ENCODE data around the gene TNFSF13B.

TNFSF13B gene

DNA sequence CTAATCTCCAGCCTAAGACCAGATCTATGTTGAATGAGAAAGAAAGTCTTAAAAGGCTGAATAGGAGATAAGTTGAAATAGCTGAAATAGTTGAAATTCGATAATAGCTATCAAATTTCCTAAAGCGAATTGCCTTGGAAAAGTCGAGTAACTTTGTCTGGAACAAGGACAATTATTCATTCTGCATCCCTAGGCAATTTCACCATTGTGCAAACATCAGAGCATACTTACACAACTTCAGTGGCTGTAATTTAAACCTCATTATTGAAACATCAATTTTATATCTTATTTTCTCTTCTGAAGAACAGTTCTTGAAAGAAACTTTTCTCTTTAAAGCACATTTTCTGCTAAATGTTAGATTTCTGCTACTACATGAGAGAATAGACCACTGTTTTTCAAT is 13.6 kb downstream of the TNFSF13B start:
- H3K27ac ChIP-seq, result no peak overlapping the region
- TF ChIP-seq, protein P1, sequence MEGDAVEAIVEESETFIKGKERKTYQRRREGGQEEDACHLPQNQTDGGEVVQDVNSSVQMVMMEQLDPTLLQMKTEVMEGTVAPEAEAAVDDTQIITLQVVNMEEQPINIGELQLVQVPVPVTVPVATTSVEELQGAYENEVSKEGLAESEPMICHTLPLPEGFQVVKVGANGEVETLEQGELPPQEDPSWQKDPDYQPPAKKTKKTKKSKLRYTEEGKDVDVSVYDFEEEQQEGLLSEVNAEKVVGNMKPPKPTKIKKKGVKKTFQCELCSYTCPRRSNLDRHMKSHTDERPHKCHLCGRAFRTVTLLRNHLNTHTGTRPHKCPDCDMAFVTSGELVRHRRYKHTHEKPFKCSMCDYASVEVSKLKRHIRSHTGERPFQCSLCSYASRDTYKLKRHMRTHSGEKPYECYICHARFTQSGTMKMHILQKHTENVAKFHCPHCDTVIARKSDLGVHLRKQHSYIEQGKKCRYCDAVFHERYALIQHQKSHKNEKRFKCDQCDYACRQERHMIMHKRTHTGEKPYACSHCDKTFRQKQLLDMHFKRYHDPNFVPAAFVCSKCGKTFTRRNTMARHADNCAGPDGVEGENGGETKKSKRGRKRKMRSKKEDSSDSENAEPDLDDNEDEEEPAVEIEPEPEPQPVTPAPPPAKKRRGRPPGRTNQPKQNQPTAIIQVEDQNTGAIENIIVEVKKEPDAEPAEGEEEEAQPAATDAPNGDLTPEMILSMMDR (conservative IDR thresholded peaks at IDR 0.05), result no peak

DNA sequence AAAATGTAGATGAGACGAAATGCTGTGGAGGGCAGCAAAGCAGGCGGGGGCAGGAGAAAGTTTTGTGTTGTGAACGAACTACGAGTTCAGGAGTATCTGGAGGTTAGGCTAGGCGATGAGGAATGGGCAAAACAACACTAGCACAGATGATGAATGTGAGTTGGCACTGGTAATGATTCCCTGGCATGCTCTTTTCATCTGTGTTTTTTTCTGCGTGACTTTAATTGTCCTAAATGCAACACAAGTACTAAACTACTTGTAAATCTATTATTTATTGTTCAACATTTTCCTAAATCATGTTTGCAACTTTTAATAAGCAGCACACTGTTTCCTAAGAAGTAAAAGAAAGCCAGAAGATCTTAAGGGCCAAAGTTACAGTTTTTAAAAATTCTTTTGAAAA is 19.2 kb downstream of the TNFSF13B start:
- no peak overlapping the region for H3K27ac ChIP-seq
- TF ChIP-seq, protein P1 (conservative IDR thresholded peaks at IDR 0.05), result no peak

DNA sequence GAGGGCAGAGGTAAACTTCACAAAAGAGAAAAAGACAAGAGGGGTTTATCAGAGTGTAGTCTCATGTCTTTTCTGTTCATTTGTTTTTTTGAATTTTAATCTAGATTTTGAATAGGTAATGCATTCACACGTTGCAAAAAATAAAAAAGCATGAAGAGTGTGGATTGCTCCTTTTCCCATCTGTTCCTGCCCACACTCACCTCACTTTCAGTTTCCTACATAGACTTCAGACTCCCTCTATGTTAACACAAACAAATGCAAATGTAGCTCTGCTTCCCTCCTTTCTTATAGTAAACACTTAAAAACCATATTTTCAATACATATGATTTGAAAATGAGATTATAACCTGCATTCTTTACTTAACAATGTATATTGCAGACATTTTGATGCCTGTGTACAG is 20.3 kb downstream of the TNFSF13B start:
- H3K27ac ChIP-seq, result no peak overlapping the region
- TF ChIP-seq, protein P1 (conservative IDR thresholded peaks at IDR 0.05), result no peak

DNA sequence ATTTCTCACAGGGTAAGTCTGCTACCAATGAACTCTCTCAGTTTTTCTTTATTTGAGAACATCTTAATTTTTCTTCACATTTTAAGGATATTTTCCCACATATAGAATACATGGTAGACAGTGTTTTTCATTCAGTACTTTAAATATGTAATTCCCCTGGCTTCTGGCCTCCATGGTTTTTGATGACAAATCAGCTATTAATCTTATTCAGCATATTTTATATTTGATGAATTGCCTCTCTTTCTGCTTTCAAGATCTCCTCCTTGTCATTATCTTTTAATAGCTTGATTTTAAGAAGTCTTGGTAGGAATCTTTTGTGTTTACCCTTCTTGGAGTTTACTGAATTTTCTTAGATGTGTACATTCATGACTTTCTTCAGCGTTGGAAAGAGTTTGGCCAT is 27.6 kb downstream of the TNFSF13B start:
- TF ChIP-seq, protein P1 (conservative IDR thresholded peaks at IDR 0.05), result no peak
- H3K27ac ChIP-seq, result no peak overlapping the region

DNA sequence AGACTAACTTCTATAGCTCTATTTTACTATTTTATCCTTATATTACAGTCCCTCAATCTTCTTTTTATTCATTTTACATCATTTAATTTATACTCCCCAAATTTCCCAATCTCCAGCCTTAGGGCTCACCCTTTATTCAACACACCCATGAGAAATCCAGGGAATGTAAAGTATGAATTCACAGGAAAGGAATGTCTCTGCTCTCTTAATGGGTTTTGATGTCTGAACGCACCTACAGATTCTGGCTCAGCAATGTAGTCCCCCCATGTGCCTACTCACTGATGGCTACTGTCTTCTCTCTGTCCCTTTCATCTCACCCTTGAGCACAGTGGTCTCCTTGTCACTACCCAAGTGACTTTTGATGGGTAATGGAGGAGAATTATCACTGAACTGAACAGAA is 32.8 kb downstream of the TNFSF13B start:
- H3K27ac ChIP-seq, result no peak overlapping the region
- TF ChIP-seq, protein P1 (conservative IDR thresholded peaks at IDR 0.05), result no peak

DNA sequence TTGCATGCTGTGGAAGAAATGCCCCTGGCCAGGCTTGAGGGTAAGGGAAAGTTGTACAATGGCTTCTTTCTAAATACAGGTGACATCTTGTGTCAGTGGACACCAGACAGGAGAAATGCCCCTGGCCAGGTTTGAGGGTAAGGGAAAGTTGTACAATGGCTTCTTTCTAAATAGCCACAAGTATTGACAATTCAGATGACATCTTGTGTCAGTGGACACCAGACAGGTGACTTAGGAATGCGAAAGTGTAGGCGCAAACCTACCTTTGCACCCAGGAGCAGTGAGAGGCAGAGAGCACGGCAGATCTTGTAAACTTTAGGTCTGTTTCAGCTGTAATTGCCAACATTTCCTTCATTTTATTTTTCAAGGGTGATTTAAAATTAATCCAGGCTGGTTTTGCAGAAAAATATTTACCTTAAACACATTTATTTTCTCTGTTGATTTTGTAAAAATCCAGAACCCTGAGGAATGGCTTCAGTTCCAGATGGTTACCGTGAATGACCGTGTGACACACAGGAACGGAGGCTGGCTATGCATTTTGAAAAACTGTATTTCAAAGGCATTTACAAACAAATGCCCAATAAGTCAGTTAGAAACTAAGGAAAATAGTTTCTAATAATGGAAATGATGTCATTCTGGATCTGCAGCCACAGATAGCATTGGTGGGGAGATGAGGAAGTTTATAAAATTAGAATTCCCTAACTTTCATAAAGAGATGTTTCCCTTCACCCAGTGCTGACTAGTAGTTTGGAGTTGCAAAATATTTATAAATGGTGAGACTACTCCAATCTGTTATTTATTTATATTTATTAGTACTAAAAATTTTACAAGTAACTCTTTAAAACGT is 34.9 kb downstream of the TNFSF13B start:
- no peak overlapping the region for H3K27ac ChIP-seq
- TF ChIP-seq, protein P1 (conservative IDR thresholded peaks at IDR 0.05), result no peak

DNA sequence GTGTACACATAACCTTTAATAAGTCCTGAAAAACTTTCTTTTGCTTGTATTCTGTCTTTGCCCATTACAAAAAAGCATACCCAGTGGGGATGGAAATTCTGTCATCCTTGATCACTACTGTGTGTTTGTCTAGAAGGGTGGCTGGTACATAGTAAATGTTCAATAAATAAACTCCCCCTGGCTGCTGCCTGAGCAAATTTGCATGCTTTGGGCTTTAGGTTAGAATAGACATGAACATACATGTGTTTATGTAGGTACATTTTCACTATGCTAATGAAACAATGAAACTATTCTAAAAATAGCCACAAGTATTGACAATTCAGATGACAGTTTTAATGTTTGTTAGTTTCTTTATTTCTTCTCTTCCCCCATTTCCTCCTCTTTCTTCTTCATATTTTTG is 36.1 kb downstream of the TNFSF13B start:
- no peak overlapping the region for H3K27ac ChIP-seq
- TF ChIP-seq, protein P1 (conservative IDR thresholded peaks at IDR 0.05), result no peak
